ENCODE results near the gene GMDS. TPM values are rescaled to one million over a fixed set of nuclear protein-coding genes. Genes with fewer than 3 reads are reported as not detected.

The GMDS gene
- polyA plus RNA-seq, 1 of the 3 experiments (the other 2 are of a cell fraction), result 12.3 TPM

DNA sequence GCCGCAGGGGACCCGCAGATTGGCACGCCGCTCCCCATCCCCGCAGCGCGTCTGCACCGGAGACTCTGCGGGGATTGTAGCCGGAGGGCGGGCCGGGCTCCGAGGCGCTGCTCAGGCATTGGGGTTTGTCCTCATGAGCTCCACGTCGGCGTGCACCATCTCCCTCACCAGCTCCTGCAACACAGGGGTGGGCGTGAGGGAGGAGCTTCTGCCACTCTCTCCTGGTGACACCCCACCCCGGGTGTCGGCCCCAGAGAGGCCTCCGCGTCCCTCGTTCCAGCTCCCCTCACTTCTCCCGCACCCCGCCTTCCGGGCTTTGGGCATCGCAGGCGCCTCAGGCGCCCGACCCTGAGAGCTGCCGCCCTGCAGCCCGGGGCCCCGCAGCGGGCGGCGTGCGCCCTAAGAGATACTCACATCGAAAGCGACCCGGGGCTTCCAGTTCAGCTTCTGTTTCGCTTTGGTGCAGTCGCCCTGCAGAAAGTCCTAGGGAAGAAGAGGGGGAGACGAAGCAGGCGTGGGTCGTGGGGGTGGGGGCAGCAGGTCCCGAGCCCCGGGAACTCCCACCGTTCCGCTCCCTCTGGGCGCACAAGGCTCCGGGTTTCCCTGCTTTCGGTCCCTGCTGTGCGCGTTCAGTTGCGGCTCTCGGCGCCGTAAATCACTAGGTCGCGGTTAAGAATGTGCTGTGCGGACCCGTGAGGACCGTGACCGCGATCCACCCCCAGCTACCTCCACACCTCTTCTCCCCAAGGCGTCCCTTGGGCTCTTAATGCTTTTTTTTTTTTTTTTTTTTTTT is 621.2 kb downstream of the GMDS start:
- Histone ChIP-seq H3K9me2 (no peaks in the 10 kb centered on the region), H3K27ac (ENCODE audit: low read depth in 2 of 2, low read length in 1 of 2) (no peak overlapping the region), H3F3A (replicated peaks; ENCODE audit: insufficient read depth) (no peaks in the 10 kb centered on the region), H3K36me3 (replicated peaks in 1 of 2; ENCODE audit: control insufficient read depth in 1 of 2, insufficient read depth in 2 of 2, low read length in 1 of 2) (peaks cover 0 to 6% of the 10 kb centered on the region in 2 experiments), H3K27me3 (ENCODE audit: insufficient read depth) (no peaks in the 10 kb centered on the region), H4K20me1 (ENCODE audit: insufficient read depth) (no peaks in the 10 kb centered on the region), H3K9me3 (no peaks in the 10 kb centered on the region), H3K9ac (no peak overlapping the region), H2AFZ (ENCODE audit: low read depth) (no peak overlapping the region), H3K4me1 (ENCODE audit: control insufficient read depth in 1 of 2, insufficient read depth in 2 of 2, low read depth in 1 of 2, low read length in 1 of 2) (peaks cover 0 to 25% of the 10 kb centered on the region in 2 experiments; a peak in 2 of 4 replicates), H3K79me2 (ENCODE audit: insufficient read depth) (no peaks in the 10 kb centered on the region), H3K4me2 (peak overlapping the region; percentile 24; the same call in 1 of the 2 replicates), H3K4me3 (ENCODE audit: low read depth in 2 of 2, low read length in 1 of 2) (peak overlapping the region in 1 of 2 experiments; percentile 3; a peak in 1 of 4 replicates)
- TF ChIP-seq RCOR1 (IDR thresholded peaks at IDR 0.05; ENCODE audit: low read length) (no peak), USF1 (IDR thresholded peaks at IDR 0.05; ENCODE audit: borderline replicate concordance, low read depth) (no peak), FOXM1 (IDR thresholded peaks at IDR 0.05; ENCODE audit: low read depth) (no peak), MEF2A (IDR thresholded peaks at IDR 0.05; ENCODE audit: borderline replicate concordance, low read depth) (no peak), JUND (IDR thresholded peaks at IDR 0.05) (no peak), TEAD4 (IDR thresholded peaks at IDR 0.05; ENCODE audit: borderline replicate concordance, insufficient read depth) (no peak), FOSL2 (IDR thresholded peaks at IDR 0.05; ENCODE audit: borderline replicate concordance, low read depth) (no peak), GABPA (IDR thresholded peaks at IDR 0.05; ENCODE audit: low read depth) (no peak), MXI1 (IDR thresholded peaks at IDR 0.05; ENCODE audit: low read depth, low read length) (no peak), REST (IDR thresholded peaks at IDR 0.05; ENCODE audit: low read depth, low read length) (no peak), ELF1 (IDR thresholded peaks at IDR 0.05) (no peak), IRF3 (IDR thresholded peaks at IDR 0.05; ENCODE audit: low read depth, low read length) (no peak), RXRA (IDR thresholded peaks at IDR 0.05; ENCODE audit: borderline replicate concordance, low read depth) (no peak), TAF1 (IDR thresholded peaks at IDR 0.05; ENCODE audit: borderline replicate concordance, low read depth, low read length) (no peak)
- TF ChIP-seq, protein P1, sequence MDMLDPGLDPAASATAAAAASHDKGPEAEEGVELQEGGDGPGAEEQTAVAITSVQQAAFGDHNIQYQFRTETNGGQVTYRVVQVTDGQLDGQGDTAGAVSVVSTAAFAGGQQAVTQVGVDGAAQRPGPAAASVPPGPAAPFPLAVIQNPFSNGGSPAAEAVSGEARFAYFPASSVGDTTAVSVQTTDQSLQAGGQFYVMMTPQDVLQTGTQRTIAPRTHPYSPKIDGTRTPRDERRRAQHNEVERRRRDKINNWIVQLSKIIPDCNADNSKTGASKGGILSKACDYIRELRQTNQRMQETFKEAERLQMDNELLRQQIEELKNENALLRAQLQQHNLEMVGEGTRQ (IDR thresholded peaks at IDR 0.05; ENCODE audit: borderline replicate concordance, low read depth, low read length), result no peak
- TF ChIP-seq, protein P2, sequence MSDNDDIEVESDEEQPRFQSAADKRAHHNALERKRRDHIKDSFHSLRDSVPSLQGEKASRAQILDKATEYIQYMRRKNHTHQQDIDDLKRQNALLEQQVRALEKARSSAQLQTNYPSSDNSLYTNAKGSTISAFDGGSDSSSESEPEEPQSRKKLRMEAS (IDR thresholded peaks at IDR 0.05; ENCODE audit: low read depth), result no peak
- TF ChIP-seq, protein P3, sequence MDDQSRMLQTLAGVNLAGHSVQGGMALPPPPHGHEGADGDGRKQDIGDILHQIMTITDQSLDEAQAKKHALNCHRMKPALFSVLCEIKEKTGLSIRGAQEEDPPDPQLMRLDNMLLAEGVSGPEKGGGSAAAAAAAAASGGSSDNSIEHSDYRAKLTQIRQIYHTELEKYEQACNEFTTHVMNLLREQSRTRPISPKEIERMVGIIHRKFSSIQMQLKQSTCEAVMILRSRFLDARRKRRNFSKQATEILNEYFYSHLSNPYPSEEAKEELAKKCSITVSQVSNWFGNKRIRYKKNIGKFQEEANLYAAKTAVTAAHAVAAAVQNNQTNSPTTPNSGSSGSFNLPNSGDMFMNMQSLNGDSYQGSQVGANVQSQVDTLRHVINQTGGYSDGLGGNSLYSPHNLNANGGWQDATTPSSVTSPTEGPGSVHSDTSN (IDR thresholded peaks at IDR 0.05), result no peak
- TF ChIP-seq, protein P4, sequence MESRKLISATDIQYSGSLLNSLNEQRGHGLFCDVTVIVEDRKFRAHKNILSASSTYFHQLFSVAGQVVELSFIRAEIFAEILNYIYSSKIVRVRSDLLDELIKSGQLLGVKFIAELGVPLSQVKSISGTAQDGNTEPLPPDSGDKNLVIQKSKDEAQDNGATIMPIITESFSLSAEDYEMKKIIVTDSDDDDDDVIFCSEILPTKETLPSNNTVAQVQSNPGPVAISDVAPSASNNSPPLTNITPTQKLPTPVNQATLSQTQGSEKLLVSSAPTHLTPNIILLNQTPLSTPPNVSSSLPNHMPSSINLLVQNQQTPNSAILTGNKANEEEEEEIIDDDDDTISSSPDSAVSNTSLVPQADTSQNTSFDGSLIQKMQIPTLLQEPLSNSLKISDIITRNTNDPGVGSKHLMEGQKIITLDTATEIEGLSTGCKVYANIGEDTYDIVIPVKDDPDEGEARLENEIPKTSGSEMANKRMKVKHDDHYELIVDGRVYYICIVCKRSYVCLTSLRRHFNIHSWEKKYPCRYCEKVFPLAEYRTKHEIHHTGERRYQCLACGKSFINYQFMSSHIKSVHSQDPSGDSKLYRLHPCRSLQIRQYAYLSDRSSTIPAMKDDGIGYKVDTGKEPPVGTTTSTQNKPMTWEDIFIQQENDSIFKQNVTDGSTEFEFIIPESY (IDR thresholded peaks at IDR 0.05; ENCODE audit: borderline replicate concordance, low read depth), result no peak
- ChIA-PET POLR2A (no interaction called here), CTCF (no interaction called here)
- whole genome bisulfite sequencing (ENCODE audit: low lambda C conversion rate), result 59% methylated on average over 45 of the region's 66 CpGs
- DNase-seq, result no peak

All from SK-N-SH (cell line).